ENCODE data around the gene LYPD8. TPM values are rescaled to one million over a fixed set of nuclear protein-coding genes. Genes with fewer than 3 reads are reported as not detected.
A peak's percentile ranks its signal among the peaks of the same experiment; 100 is the strongest.

LYPD8 gene
- total and polyA plus RNA-seq, 9 of the 15 experiments (the other 6 are each of a cell fraction or from before 2014, with no cell fraction given), result 0.50 to 2.1 (median 1.3) TPM

GRCh38 chr1:248703674-248704073, 51.9 kb downstream of the LYPD8 start:
- POLR2A ChIA-PET, result interaction anchor here (0.7 kb wide), 1 partner anchor 9 kb away, joined by 3 read pairs; no protein-coding TSS in a partner anchor
- no peak overlapping the region for H3K4me2 ChIP-seq (ENCODE audit: insufficient read depth, low read length)
- in situ Hi-C loops (cut with MboI) (no loop called here), intact Hi-C loops (cut with micrococcal nuclease) (no loop called here)
- no peaks in the 10 kb centered on the region for H3K79me2 ChIP-seq (ENCODE audit: control insufficient read depth, insufficient read depth, low read length)
- CTCF ChIA-PET (ENCODE audit: low intra/inter-chr PET ratio), result interaction anchor here (1.8 kb wide), 1 partner anchor 104 kb away, joined by 9 read pairs; no protein-coding TSS in a partner anchor
- no peaks in the 10 kb centered on the region for H3K4me1 ChIP-seq (replicated peaks in 1 of 2; ENCODE audit: control insufficient read depth in 2 of 2, insufficient read depth in 2 of 2, low read length in 2 of 2)
- DNase-seq (ENCODE audit: extremely low read depth in 1 of 4, low spot score in 3 of 4) (no peak), ATAC-seq (no peak), FAIRE-seq (peak; percentile 6)
- no peaks in the 10 kb centered on the region; a peak in 2 of 5 replicates for H3K27me3 ChIP-seq (ENCODE audit: control insufficient read depth in 2 of 2, insufficient read depth in 2 of 2, low read length in 2 of 2)
- H3K4me3 ChIP-seq, result no peak overlapping the region
- H4K20me1 ChIP-seq (replicated peaks; ENCODE audit: control insufficient read depth, insufficient read depth, low read length), result no peaks in the 10 kb centered on the region
- BruUV-seq (replicated peaks), result no TSS peak
- H3K9ac ChIP-seq (ENCODE audit: insufficient read depth in 1 of 2, low read depth in 2 of 2, low read length in 2 of 2), result no peak overlapping the region
- WGBS (ENCODE audit: insufficient coverage, low coverage, missing lambda C conversion rate), result 3% methylated on average over 2 of the region's 2 CpGs
- no peak overlapping the region for H3K27ac ChIP-seq (ENCODE audit: extremely low read depth, low read depth, low read length)
- no peaks in the 10 kb centered on the region for H3K36me3 ChIP-seq (ENCODE audit: control insufficient read depth, insufficient read depth, low read length)
- no peaks in the 10 kb centered on the region for H3K9me1 ChIP-seq (ENCODE audit: control insufficient read depth, insufficient read depth, low read length)
- H3K9me3 ChIP-seq (replicated peaks; ENCODE audit: control insufficient read depth, insufficient read depth, low read depth, low read length), result no peaks in the 10 kb centered on the region
- H2AFZ ChIP-seq (ENCODE audit: low read depth, low read length), result no peak overlapping the region
- TF ChIP-seq, protein P1, sequence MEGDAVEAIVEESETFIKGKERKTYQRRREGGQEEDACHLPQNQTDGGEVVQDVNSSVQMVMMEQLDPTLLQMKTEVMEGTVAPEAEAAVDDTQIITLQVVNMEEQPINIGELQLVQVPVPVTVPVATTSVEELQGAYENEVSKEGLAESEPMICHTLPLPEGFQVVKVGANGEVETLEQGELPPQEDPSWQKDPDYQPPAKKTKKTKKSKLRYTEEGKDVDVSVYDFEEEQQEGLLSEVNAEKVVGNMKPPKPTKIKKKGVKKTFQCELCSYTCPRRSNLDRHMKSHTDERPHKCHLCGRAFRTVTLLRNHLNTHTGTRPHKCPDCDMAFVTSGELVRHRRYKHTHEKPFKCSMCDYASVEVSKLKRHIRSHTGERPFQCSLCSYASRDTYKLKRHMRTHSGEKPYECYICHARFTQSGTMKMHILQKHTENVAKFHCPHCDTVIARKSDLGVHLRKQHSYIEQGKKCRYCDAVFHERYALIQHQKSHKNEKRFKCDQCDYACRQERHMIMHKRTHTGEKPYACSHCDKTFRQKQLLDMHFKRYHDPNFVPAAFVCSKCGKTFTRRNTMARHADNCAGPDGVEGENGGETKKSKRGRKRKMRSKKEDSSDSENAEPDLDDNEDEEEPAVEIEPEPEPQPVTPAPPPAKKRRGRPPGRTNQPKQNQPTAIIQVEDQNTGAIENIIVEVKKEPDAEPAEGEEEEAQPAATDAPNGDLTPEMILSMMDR (IDR thresholded peaks at IDR 0.05 in 2 of 3, conservative IDR thresholded peaks at IDR 0.05 in 1 of 3; ENCODE audit: insufficient read depth in 2 of 3, low read depth in 1 of 3, low read length in 3 of 3), result peak in 2 of 3 experiments; percentile 11 to 46; a peak in 2 of 6 replicates
- TF ChIP-seq THRAP3 (IDR thresholded peaks at IDR 0.05; ENCODE audit: borderline replicate concordance) (no peak), ZNF445 (CRISPR knock-in tag; IDR thresholded peaks at IDR 0.05; ENCODE audit: low read depth) (no peak), MEF2A (IDR thresholded peaks at IDR 0.05; ENCODE audit: control insufficient read depth, low read depth, low read length) (no peak), RAD21 (CRISPR knock-in tag; conservative IDR thresholded peaks at IDR 0.05 in 1 of 2, IDR thresholded peaks at IDR 0.05 in 1 of 2) (peak; percentile 37 to 67; a peak in 3 of 4 replicates), REST (IDR thresholded peaks at IDR 0.05; ENCODE audit: borderline replicate concordance) (peak; percentile 37; the same call in 1 of the 2 replicates), REST (CRISPR knock-in tag; IDR thresholded peaks at IDR 0.05; ENCODE audit: low read depth) (no peak), ZNF197 (CRISPR knock-in tag; IDR thresholded peaks at IDR 0.05; ENCODE audit: low read depth) (no peak)
- TF ChIP-seq, protein P2, sequence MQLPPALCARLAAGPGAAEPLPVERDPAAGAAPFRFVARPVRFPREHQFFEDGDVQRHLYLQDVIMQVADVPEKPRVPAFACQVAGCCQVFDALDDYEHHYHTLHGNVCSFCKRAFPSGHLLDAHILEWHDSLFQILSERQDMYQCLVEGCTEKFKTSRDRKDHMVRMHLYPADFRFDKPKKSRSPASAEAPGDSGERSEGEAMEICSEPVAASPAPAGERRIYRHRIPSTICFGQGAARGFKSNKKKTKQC (CRISPR knock-in tag; IDR thresholded peaks at IDR 0.05), result no peak

All from K562 (cell line).